GM18511 (cell line): ENCODE data around the gene SCD.
"Not testable (repeated sequence)": the region's sequence is repeated elsewhere in the genome, so short reads cannot be mapped to it uniquely, and the experiment has no call there.

Experiments used
- ATAC-seq: cut with Tn5 transposase; IDR thresholded peaks from one replicate; pipeline ENCODE4 v1.9.1; 2021; ENCODE audit warnings: mild to moderate bottlenecking, moderate library complexity; ENCODE audit not compliant: unreplicated experiment

SCD gene

GRCh38 chr10:100359529-100360150 lies 12.6 kb downstream of the SCD start:
- ATAC-seq, result no peak

- no peak for ATAC-seq
These were observed 13.2 kb downstream of the SCD start for GRCh38 chr10:100360234-100360633.

DNA sequence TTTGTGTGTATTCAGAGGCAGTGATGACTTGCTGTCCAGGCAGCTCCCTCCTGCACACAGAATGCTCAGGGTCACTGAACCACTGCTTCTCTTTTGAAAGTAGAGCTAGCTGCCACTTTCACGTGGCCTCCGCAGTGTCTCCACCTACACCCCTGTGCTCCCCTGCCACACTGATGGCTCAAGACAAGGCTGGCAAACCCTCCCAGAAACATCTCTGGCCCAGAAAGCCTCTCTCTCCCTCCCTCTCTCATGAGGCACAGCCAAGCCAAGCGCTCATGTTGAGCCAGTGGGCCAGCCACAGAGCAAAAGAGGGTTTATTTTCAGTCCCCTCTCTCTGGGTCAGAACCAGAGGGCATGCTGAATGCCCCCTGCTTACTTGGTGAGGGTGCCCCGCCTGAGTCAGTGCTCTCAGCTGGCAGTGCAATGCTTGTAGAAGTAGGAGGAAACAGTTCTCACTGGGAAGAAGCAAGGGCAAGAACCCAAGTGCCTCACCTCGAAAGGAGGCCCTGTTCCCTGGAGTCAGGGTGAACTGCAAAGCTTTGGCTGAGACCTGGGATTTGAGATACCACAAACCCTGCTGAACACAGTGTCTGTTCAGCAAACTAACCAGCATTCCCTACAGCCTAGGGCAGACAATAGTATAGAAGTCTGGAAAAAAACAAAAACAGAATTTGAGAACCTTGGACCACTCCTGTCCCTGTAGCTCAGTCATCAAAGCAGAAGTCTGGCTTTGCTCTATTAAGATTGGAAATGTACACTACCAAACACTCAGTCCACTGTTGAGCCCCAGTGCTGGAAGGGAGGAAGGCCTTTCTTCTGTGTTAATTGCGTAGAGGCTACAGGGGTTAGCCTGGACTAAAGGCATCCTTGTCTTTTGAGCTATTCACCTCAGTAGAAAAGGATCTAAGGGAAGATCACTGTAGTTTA lies 15.8 kb downstream of the SCD start:
- ATAC-seq, result no peak

DNA sequence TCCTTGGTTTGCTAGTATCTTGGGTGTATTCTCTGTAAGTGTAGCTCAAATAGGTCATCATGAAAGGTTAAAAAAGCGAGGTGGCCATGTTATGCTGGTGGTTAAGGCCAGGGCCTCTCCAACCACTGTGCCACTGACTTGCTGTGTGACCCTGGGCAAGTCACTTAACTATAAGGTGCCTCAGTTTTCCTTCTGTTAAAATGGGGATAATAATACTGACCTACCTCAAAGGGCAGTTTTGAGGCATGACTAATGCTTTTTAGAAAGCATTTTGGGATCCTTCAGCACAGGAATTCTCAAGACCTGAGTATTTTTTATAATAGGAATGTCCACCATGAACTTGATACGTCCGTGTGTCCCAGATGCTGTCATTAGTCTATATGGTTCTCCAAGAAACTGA lies 17.1 kb downstream of the SCD start:
- no peak for ATAC-seq

GRCh38 chr10:100364735-100365391 lies 17.8 kb downstream of the SCD start:
- ATAC-seq, result no peak

- ATAC-seq, result no peak
These were observed 21.7 kb downstream of the SCD start for GRCh38 chr10:100368721-100369120.

DNA sequence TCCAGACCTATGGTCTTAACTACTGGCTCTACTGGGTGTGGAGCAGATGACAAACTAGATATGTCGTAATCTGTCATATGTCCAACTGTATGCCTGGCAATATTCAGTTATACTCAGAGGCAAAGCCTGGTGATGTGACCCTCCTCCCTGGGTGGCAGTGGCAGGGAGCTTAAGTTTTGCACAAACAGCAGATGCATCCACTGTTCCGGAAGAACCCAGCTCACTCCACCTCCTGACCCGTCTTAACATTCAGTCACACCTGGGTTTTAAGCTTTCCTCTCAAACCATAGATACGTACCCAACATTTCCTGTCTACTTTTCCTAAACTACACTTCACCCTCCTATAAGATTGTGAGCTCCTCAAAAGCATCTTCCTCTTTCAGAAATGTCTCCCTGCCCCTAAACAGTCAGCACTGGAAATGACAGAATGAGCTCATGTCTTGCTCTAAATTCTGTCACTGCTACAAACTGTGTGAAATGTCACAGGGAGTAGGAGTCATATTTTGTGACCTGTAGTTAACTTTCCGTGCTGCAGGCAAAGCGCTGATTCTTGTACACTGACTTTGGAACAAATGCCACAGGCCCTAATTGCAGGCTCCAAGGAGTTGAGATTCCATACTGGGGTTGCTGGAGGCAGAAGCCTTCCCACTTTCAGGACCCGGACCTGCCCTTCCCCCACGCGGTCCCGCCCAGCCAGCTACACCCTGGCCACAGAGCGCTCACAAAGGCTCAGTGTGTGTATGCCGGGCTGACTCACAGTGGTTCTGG lies 23.9 kb downstream of the SCD start:
- no peak for ATAC-seq

- no peak for ATAC-seq
These were observed 24.5 kb downstream of the SCD start for GRCh38 chr10:100371482-100372027.

GRCh38 chr10:100372415-100373297 lies 25.6 kb downstream of the SCD start:
- no peak for ATAC-seq

DNA sequence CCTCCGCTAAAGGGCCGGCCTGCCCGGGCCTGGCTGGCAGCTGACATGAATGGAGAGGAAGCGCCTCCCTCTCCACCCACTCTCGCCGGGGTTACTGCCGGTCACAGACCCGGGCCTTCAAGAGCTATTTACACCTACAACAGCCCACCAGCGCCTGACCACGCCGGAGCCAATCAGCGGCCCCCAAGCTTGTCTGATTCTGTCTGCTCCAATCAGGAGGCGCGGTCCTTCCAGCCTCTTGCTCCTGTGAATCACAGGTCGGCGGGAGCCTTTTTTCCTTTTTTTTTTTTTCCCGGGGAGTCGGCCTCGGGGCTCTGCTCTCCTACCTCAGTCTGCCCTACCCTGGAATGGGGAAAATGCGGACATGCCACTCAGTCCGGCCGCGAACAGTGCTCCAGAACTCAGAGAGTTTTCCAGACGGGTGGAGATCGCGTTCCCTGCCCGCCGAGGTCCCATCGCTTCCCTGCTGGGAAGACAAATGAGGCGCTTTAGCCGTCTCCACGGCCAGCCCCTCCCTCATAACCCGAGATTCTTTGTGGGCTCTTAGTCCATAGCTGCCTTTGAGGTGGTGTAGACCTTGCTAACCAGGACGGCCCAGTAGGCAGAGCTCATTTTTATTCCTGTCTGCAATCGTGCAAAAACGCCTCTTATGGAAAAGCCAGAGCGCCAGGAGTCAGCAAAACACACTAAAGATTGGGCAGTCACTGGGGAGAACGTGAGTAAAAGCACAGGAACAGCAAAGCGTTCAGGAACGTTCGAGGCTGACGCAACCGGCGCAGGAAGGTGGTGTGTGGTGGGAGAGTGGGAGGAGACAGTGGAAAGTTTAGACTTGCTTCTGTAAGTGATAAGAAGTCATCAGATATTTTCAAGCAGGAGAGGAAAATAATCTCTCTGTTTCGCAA lies 26.5 kb downstream of the SCD start:
- ATAC-seq, result peak; percentile 96

GRCh38 chr10:100374200-100374655 lies 27.2 kb downstream of the SCD start:
- no peak for ATAC-seq

DNA sequence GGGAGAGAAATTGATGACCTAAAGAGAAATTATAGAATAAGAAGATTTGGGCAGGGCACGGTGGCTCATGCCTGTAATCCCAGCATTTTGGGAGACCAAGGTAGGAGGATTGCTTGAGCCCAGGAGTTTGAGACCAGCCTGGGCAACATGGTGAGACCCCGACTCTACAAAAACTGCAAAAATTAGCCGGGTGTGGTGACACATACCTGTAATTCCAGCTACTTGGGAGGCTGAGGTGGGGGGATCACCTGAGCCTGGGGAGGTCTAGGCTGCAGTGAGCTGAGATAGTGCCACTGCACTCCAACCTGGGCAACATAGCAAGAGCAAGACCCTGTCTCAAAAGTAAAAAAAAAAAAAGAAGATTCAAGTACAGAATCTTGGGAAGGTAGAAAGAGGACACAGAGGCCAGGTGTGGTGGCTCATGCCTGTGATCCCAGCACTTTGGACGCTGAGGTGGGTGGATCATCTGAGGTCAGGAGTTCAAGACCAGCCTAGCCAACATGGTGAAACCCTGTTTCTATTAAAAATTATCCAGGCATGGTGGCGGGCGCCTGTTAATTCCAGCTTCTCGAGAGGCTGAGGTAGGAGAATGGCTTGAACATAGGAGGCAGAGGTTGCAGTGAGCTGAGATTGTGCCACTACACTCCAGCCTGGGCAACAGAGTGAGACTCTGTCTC lies 27.8 kb downstream of the SCD start:
- ATAC-seq, result not testable (repeated sequence)

DNA sequence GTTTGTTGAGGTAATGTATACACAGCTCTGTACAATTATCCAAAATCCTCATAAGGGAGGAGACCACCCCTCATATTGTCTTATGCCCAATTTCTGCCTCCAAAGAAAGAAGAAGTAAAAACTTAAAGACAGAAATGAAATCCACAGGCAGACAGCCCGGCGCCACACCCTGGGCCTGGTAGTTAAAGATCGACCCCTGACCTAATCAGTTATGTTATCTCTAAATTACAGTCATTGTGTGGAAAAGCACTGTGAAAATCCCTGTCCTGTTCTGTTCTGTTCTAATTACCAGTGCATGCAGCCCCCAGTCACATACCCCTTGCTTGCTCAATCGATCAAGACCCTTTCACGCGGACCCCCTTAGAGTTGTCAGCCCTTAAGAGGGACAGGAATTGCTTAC lies 29.6 kb downstream of the SCD start:
- not testable (repeated sequence) for ATAC-seq

GRCh38 chr10:100377830-100378229 lies 30.8 kb downstream of the SCD start:
- ATAC-seq, result no peak

GRCh38 chr10:100380400-100380799 lies 33.4 kb downstream of the SCD start:
- no peak for ATAC-seq

GRCh38 chr10:100382553-100382952 lies 35.5 kb downstream of the SCD start:
- no peak for ATAC-seq

- no peak for ATAC-seq
These were observed 36.2 kb downstream of the SCD start for GRCh38 chr10:100383251-100383650.
